Globus pallidus (tissue), 1 donor: ENCODE results near the gene DNAJC22.
"Not testable (repeated sequence)": the region's sequence is repeated elsewhere in the genome, so short reads cannot be mapped to it uniquely, and the experiment has no call there.

Experiments used
- DNase-seq: peaks from one replicate; pipeline ENCODE4 v3.0.0-alpha.2; 2015; ENCODE audit warnings: low spot score

The DNAJC22 gene

GRCh38 chr12:49375406-49375805 lies 28.7 kb downstream of the DNAJC22 start:
- no peak for DNase-seq

- no peak for DNase-seq
Observed at GRCh38 chr12:49377386-49377785, 30.7 kb downstream of the DNAJC22 start.

GRCh38 chr12:49380184-49380583 lies 33.5 kb downstream of the DNAJC22 start:
- DNase-seq, result not testable (repeated sequence)

GRCh38 chr12:49388682-49389386 lies 42.1 kb downstream of the DNAJC22 start:
- DNase-seq, result no peak

GRCh38 chr12:49389387-49389703 lies 42.7 kb downstream of the DNAJC22 start:
- no peak for DNase-seq

GRCh38 chr12:49397000-49397399 lies 50.3 kb downstream of the DNAJC22 start:
- DNase-seq, result no peak

- DNase-seq, result no peak
Observed at GRCh38 chr12:49400304-49400703, 53.6 kb downstream of the DNAJC22 start.
